Testis (tissue), 3 donors: ENCODE data around the gene TNFAIP8. TPM values are rescaled to one million over a fixed set of nuclear protein-coding genes. Genes with fewer than 3 reads are reported as not detected.

Experiments used
- DNase-seq: peaks from one replicate; pipeline ENCODE4 v3.0.0-alpha.2; 2019
- H3K27ac ChIP-seq, 2 donors: fragments of 200-600 bp; sonication (generic); one replicate each; pipeline ENCODE4 v1.5.1; 2019
- H3K27me3 ChIP-seq: fragments of 200-600 bp; sonication (generic); one replicate; pipeline ENCODE4 v1.5.1; 2019
- H3K36me3 ChIP-seq: fragments of 200-600 bp; sonication (generic); one replicate; pipeline ENCODE4 v1.5.1; 2017; ENCODE audit warnings: low read depth; ENCODE audit errors: missing control alignments
- H3K4me1 ChIP-seq: fragments of 200-600 bp; sonication (generic); one replicate; pipeline ENCODE4 v1.5.1; 2019
- H3K4me3 ChIP-seq, 2 donors: fragments of 200-600 bp; sonication (generic); one replicate each; pipeline ENCODE4 v1.5.1; 2017 to 2019
- H3K9me3 ChIP-seq: fragments of 200-600 bp; sonication (generic); one replicate; pipeline ENCODE4 v1.5.1; 2017
- POLR2A ChIP-seq: fragments of 450-650 bp; IDR thresholded peaks from one replicate; pipeline ENCODE4 v1.6.1; 2017; ENCODE audit warnings: antibody characterized with exemption, mild to moderate bottlenecking, moderate library complexity
- WGBS, 2 donors: methylation state at CpG; one replicate each; pipeline ENCODE4 v1.1.5; 2018; 5-methylcytosine and 5-hydroxymethylcytosine counted together
- intact Hi-C: fragments of 100-400 bp; cut with DNase I; formaldehyde crosslinking; loops from one replicate; pipeline ENCODE4 v1.15.1; 2023; ENCODE audit warnings: low total_unique reads
- polyA plus RNA-seq: library from polyadenylated mRNA; stranded (reverse); fragments of 350-450 nt; fragmentation: Illumina TruSeq; extraction: RNeasy Lipid Tissue Mini Kit (QIAGEN cat#74804); gene quantifications from one replicate; pipeline ENCODE4 v1.2.3, GENCODE V29; 2014; ENCODE audit warnings: low read depth, low replicate concordance; ENCODE audit not compliant: insufficient read depth
- total RNA-seq, 2 donors: library from RNA; depleted of rRNA; stranded (reverse); fragments of >200 nt; gene quantifications; one replicate each; pipeline ENCODE4 v1.2.3, GENCODE V29; 2016
- TF ChIP-seq, protein P1 (sequence below), 3 experiments: fragments of 450-650 bp in 2 of 3; fragments of 200-600 bp in 1 of 3; sonication (generic) in 1 of 3; IDR thresholded peaks; one replicate each; pipeline ENCODE4 v1.5.1; 2016 to 2019; ENCODE audit warnings: antibody characterized with exemption in 3 of 3, mild to moderate bottlenecking in 2 of 3, moderate library complexity in 1 of 3

The TNFAIP8 gene
- total and polyA plus RNA-seq, 3 donors from 2014 or later: 6.3 to 14.0 (median 8.2) TPM

DNA sequence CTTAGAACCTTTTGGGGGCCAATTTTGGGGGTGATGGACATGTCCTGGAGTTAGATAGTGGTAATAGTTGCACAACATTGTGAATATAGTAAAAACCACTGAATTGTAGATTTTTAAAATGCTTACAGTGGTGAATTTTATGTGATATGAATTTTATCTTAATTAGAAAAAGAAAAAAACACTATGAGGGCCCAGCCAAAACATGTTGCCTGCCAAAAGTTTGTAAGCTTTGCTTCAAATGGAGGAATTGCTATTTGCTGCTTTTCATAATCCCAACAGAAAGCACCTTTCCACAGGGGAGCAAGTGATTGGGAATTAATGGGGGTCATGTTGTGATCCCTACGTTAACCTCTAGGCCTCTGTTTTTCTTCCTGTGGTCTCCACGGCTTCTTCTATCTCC is 19.1 kb downstream of the TNFAIP8 start:
- WGBS, 2 donors: 67 to 74% methylated on average over 2 of the region's 2 CpGs

DNA sequence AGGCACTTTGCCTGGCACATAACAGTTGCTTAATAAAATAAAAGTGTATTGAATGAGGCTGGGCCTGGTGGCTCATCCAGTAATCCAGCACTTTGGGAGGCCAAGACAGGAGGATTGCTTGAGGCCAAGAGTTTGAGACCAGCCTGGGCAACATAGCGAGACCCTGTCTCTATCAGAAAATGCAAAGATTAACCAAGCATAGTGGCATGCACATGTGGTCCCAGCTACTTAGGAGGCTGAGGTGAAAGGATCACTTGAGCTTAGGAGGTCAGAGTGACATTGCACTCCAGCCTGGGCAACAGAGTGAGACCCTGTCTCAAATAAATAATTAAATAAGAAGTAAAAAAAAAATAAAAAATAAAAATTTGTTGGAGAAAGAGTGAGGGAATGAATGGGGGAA is 21.2 kb downstream of the TNFAIP8 start:
- Histone ChIP-seq H3K9me3 (no peaks in the 10 kb centered on the region), H3K36me3 (no peaks in the 10 kb centered on the region), H3K4me3 (no peak overlapping the region), H3K27ac (no peak overlapping the region), H3K4me1 (no peaks in the 10 kb centered on the region), H3K27me3 (no peaks in the 10 kb centered on the region)
- TF ChIP-seq, protein P1, sequence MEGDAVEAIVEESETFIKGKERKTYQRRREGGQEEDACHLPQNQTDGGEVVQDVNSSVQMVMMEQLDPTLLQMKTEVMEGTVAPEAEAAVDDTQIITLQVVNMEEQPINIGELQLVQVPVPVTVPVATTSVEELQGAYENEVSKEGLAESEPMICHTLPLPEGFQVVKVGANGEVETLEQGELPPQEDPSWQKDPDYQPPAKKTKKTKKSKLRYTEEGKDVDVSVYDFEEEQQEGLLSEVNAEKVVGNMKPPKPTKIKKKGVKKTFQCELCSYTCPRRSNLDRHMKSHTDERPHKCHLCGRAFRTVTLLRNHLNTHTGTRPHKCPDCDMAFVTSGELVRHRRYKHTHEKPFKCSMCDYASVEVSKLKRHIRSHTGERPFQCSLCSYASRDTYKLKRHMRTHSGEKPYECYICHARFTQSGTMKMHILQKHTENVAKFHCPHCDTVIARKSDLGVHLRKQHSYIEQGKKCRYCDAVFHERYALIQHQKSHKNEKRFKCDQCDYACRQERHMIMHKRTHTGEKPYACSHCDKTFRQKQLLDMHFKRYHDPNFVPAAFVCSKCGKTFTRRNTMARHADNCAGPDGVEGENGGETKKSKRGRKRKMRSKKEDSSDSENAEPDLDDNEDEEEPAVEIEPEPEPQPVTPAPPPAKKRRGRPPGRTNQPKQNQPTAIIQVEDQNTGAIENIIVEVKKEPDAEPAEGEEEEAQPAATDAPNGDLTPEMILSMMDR (IDR thresholded peaks at IDR 0.05): no peak
- TF ChIP-seq POLR2A: no peak
- intact Hi-C loops: no loop called here
- WGBS, 2 donors: 94 to 96% methylated on average over 1 of the region's 1 CpG
- no peak for DNase-seq

More for the DNA sequence above, 19.1 kb downstream of the TNFAIP8 start:
- intact Hi-C loops: no loop called here
- Histone ChIP-seq H3K9me3 (no peaks in the 10 kb centered on the region), H3K27me3 (no peaks in the 10 kb centered on the region), H3K36me3 (no peaks in the 10 kb centered on the region), H3K4me3 (no peak overlapping the region), H3K4me1 (no peaks in the 10 kb centered on the region), H3K27ac (no peak overlapping the region)
- no peak for TF ChIP-seq POLR2A
- TF ChIP-seq, protein P1 (IDR thresholded peaks at IDR 0.05): no peak
- no peak for DNase-seq

DNA sequence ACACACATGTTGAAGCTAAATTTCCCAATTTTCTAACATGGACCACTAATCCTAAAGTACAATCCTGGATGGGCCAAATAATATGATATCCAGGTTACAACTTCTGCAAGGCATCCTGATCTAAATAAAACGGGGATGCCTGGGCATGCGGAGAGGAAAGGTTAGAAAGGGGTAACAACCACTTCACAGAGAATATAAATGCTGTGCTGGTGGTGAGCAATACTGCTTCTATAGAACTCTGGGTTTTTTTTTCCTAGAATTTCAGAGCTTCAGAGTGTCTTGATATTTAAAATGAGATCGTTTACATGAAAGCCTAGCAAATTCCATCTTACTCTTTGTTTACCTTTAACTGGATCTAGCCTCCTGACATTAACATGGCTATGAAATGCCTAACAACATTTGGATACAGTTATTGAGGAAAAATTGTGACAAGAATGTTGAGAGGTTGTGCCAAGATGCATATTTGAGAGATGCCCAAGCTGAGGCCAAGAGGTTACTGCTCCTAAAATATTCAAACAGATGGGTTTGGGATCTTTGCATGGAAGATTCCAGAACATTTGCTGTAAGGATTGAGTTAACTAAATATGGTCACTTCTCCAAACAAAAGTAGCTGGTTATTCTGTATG is 22.4 kb downstream of the TNFAIP8 start:
- 65 to 83% methylated on average over 3 of the region's 3 CpGs for WGBS, 2 donors
- Histone ChIP-seq H3K4me3 (no peak overlapping the region), H3K4me1 (no peaks in the 10 kb centered on the region), H3K27ac (no peak overlapping the region), H3K9me3 (no peaks in the 10 kb centered on the region), H3K36me3 (no peaks in the 10 kb centered on the region), H3K27me3 (no peaks in the 10 kb centered on the region)
- intact Hi-C loops: no loop called here
- TF ChIP-seq, protein P1 (IDR thresholded peaks at IDR 0.05): no peak
- no peak for TF ChIP-seq POLR2A
- no peak for DNase-seq

DNA sequence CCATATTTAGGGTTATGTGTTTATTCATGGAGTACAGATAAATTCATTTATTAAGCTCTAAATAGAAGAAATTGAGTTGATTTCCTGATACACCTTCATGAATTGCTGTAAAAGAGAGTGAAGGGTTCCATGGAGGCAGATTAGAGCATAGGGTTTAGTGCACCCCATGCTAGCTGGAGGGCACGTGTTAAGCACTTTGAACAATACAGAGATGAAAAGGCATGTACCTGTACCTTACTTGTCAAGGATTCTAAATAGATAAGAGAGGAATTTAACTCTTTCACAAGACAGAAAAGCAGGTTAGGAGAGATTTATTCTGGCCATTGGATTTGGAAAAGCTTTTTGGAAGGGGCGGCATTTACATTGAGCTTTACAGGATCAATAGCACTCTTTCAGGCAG is 23.3 kb downstream of the TNFAIP8 start:
- Histone ChIP-seq H3K36me3 (no peaks in the 10 kb centered on the region), H3K27me3 (no peaks in the 10 kb centered on the region), H3K9me3 (no peaks in the 10 kb centered on the region), H3K4me1 (no peaks in the 10 kb centered on the region), H3K27ac (no peak overlapping the region), H3K4me3 (no peak overlapping the region)
- no peak for DNase-seq
- no peak for TF ChIP-seq POLR2A
- TF ChIP-seq, protein P1 (IDR thresholded peaks at IDR 0.05): no peak
- WGBS, 2 donors: 93 to 98% methylated on average over 2 of the region's 2 CpGs
- intact Hi-C loops: no loop called here

DNA sequence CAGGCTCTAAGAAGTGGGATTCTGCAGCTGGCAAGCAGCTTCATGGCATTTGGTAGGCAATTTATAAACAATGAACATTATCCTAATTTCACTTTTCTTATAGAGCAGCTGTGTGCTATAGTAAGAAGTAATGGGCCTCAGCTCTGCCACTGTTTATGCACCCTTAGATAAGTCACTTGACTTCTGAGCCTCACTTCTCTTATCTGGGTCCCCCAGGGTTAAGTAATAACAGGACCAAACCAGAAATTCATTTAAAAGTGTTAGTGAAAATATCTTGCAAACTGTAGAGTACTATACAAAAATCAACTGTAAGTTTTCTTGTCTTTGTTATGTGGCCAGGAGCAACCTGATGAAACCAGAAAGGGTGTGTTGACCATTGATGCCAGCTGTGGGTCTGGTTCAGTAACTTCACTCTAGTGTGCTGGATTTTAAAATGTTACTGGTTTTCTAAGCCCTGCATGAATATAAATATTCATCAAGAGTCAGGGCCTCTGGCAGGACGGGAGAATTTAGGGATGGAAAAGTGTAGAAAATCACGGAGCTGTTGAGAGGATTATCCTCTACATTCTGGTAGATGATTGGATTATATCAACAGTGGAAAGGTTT is 24.2 kb downstream of the TNFAIP8 start:
- 83 to 97% methylated on average over 2 of the region's 2 CpGs for WGBS, 2 donors
- Histone ChIP-seq H3K27me3 (no peaks in the 10 kb centered on the region), H3K4me1 (no peaks in the 10 kb centered on the region), H3K9me3 (no peaks in the 10 kb centered on the region), H3K4me3 (no peak overlapping the region), H3K27ac (no peak overlapping the region), H3K36me3 (no peaks in the 10 kb centered on the region)
- DNase-seq: no peak
- TF ChIP-seq, protein P1 (IDR thresholded peaks at IDR 0.05): no peak
- TF ChIP-seq POLR2A: no peak
- intact Hi-C loops: no loop called here
